ENCODE results near the gene ADAP1.

The ADAP1 gene

GRCh38 chr7:922334-923107 lies 32.0 kb downstream of the ADAP1 start:
- no peak for DNase-seq (ENCODE audit: low read depth)

- DNase-seq (ENCODE audit: low read depth): no peak
Measured at GRCh38 chr7:921581-922333, 32.7 kb downstream of the ADAP1 start.

- DNase-seq (ENCODE audit: low read depth): no peak
Measured at GRCh38 chr7:921071-921461, 33.4 kb downstream of the ADAP1 start.

GRCh38 chr7:920351-921070 lies 34.0 kb downstream of the ADAP1 start:
- DNase-seq (ENCODE audit: low read depth): no peak

- no peak for DNase-seq (ENCODE audit: low read depth)
Measured at GRCh38 chr7:919924-920341, 34.5 kb downstream of the ADAP1 start.

GRCh38 chr7:919114-919442 lies 35.4 kb downstream of the ADAP1 start:
- no peak for DNase-seq (ENCODE audit: low read depth)

GRCh38 chr7:918441-919113 lies 35.9 kb downstream of the ADAP1 start:
- no peak for DNase-seq (ENCODE audit: low read depth)

GRCh38 chr7:918118-918425 lies 36.4 kb downstream of the ADAP1 start:
- no peak for DNase-seq (ENCODE audit: low read depth)

- no peak for DNase-seq (ENCODE audit: low read depth)
Measured at GRCh38 chr7:917255-918117, 37.0 kb downstream of the ADAP1 start.

GRCh38 chr7:916291-916941 lies 38.1 kb downstream of the ADAP1 start:
- no peak for DNase-seq (ENCODE audit: low read depth)

GRCh38 chr7:915291-916218 lies 38.9 kb downstream of the ADAP1 start:
- no peak for DNase-seq (ENCODE audit: low read depth)

GRCh38 chr7:914521-915194 lies 39.8 kb downstream of the ADAP1 start:
- no peak for DNase-seq (ENCODE audit: low read depth)

GRCh38 chr7:913736-914520 lies 40.6 kb downstream of the ADAP1 start:
- DNase-seq (ENCODE audit: low read depth): no peak

GRCh38 chr7:911791-912480 lies 42.5 kb downstream of the ADAP1 start:
- no peak for DNase-seq (ENCODE audit: low read depth)

- DNase-seq (ENCODE audit: low read depth): no peak
Measured at GRCh38 chr7:910931-911431, 43.5 kb downstream of the ADAP1 start.

- DNase-seq (ENCODE audit: low read depth): no peak
Measured at GRCh38 chr7:910441-910861, 44.0 kb downstream of the ADAP1 start.

All from stimulated activated CD8-positive, alpha-beta memory T cell treated with anti-CD3 and anti-CD28 coated beads, Interleukin-7, amount 100 ng/mL, for 24 hours (primary cell).